Uterus (tissue), 4 donors: ENCODE measurements around the gene CCNL2. TPM values are rescaled to one million over a fixed set of nuclear protein-coding genes. Genes with fewer than 3 reads are reported as not detected.

Experiments
- DNase-seq, 2 donors: peaks; one replicate each; pipeline ENCODE4 v3.0.0-alpha.2; 2019 to 2020
- H3K27ac ChIP-seq, 2 donors: fragments of 200-600 bp; sonication (generic); 1 replicate in 1 of 2; 2 replicates in 1 of 2; pipeline ENCODE4 v1.5.1; 2016 to 2018
- H3K27me3 ChIP-seq, 2 donors: fragments of 200-600 bp; sonication (generic); one replicate each; pipeline ENCODE4 v1.5.1; 2018 to 2019; ENCODE audit warnings: control low read depth in 1 of 2
- H3K36me3 ChIP-seq, 2 donors: fragments of 200-600 bp; sonication (generic); one replicate each; pipeline ENCODE4 v1.5.1; 2019; ENCODE audit warnings: control low read depth in 1 of 2
- H3K4me1 ChIP-seq, 2 donors: fragments of 200-600 bp; sonication (generic); one replicate each; pipeline ENCODE4 v1.5.1; 2018 to 2019; ENCODE audit warnings: control low read depth in 1 of 2
- H3K4me3 ChIP-seq, 2 donors: fragments of 200-600 bp; sonication (generic); 1 replicate in 1 of 2; 2 replicates in 1 of 2; pipeline ENCODE4 v1.5.1; 2018 to 2019; ENCODE audit warnings: mild to moderate bottlenecking in 1 of 2
- H3K9me3 ChIP-seq, 2 donors: fragments of 200-600 bp; sonication (generic); one replicate each; pipeline ENCODE4 v1.5.1; 2019; ENCODE audit warnings: control low read depth in 1 of 2
- CTCF ChIP-seq, 4 experiments: fragments of 200-600 bp in 2 of 4; fragments of 450-650 bp in 2 of 4; sonication (generic) in 2 of 4; IDR thresholded peaks; one replicate each; pipeline ENCODE4 v1.5.1; 2016 to 2019; ENCODE audit warnings: antibody characterized with exemption in 4 of 4, mild to moderate bottlenecking in 2 of 4, moderate library complexity in 1 of 4
- POLR2A ChIP-seq, 2 donors: fragments of 450-650 bp; IDR thresholded peaks; one replicate each; pipeline ENCODE4 v1.6.1; 2016; ENCODE audit warnings: antibody characterized with exemption in 2 of 2, mild to moderate bottlenecking in 1 of 2, moderate library complexity in 1 of 2
- intact Hi-C: fragments of 100-400 bp; cut with DNase I; formaldehyde crosslinking; loops from one replicate; pipeline ENCODE4 v1.15.1; 2023; ENCODE audit warnings: low total_unique reads
- total RNA-seq, 4 donors: library from RNA; depleted of rRNA in 3 of 4; stranded (reverse); fragments of >200 nt in 3 of 4; gene quantifications; one replicate each; pipeline versions ENCODE4 v1.1.0 to v1.2.4, GENCODE V29; 2014 to 2023
- donor health status: DM: yes; HTN: yes; CAD: no.

Gene CCNL2
- total RNA-seq, 4 donors from 2014 or later = 207 to 351 (median 281) TPM

DNA sequence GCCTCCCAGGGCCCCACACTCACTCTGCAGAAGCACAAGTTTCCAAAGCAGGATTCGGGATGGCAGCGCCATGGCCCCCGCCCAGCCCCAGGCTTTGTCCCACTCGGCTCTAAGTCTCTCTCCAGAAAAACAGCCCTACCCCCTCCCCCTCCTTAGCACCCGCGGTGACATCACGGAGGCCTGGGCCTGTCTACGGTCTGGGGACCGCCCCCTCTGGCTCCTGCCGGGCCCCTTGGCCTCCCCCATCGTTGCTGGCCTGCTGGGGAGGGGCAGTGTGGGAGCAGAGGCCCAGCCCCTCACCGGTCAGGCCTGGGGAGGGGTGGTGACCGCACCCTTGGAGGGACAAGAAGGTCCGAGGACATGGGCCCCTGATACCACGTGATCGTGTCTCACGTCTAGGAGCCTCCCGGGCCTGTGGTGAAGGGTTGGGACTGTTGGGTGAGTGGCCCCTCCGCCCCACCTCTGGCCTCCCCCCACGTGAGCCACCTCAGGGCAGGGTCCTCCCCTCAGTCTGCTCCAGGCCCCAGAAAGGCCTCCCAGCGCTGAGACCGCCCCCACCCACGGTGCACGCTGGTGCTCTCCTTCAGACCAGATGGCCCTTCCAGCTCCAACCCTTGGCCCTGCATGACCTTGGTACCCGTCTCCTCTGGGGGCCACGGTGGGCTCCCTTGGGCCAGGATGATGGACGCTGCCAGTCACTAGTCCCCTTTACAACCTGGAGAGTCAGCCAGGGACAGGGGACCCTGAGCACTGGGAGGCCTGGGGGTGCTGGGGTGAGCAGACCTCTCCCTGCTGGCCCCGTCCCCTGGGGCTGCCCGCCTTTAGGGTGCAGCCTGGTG is 40.5 kb downstream of the CCNL2 start, which contains the start of gene MXRA8:
TSS of gene MXRA8 (minus strand) at position 123 of the 839 bp plus-strand sequence. CDS start at position 72, 51 bp downstream.
- Histone ChIP-seq H3K36me3 (no peaks in the 10 kb centered on the region), H3K27ac (peak within 1 kb of the TSS; percentile 96), H3K27me3 (no peaks in the 10 kb centered on the region), H3K4me1 (peaks cover 5 to 24% of the 10 kb centered on the region in 2 donors), H3K9me3 (no peaks in the 10 kb centered on the region), H3K4me3 (peak within 1 kb of the TSS; percentile 68 to 70)
- TF ChIP-seq POLR2A (IDR thresholded peaks at IDR 0.05) (peak; percentile 53 to 71), CTCF (IDR thresholded peaks at IDR 0.05) (no peak)
- DNase-seq = peak; percentile 93
- intact Hi-C loops = loop anchor here (10.0 kb wide), 1 partner anchor 54 kb away; the partner anchor contains the start of genes ACAP3 and PUSL1

- no peaks in the 10 kb centered on the region for H3K27me3 ChIP-seq
- intact Hi-C loops = loop anchor here (10.0 kb wide), 1 partner anchor 53 kb away; the partner anchor contains the start of genes ACAP3 and PUSL1
- peak overlapping the region; percentile 68 to 70 for H3K4me3 ChIP-seq
- no peak for DNase-seq
- H3K9me3 ChIP-seq = no peaks in the 10 kb centered on the region
- H3K27ac ChIP-seq = peak overlapping the region; percentile 96
- no peaks in the 10 kb centered on the region for H3K36me3 ChIP-seq
- peaks cover 5 to 24% of the 10 kb centered on the region in 2 donors for H3K4me1 ChIP-seq
- TF ChIP-seq POLR2A (IDR thresholded peaks at IDR 0.05) (no peak), CTCF (IDR thresholded peaks at IDR 0.05) (no peak)
Measured at GRCh38 chr1:1357871-1358432, 41.2 kb downstream of the CCNL2 start.

- no peak for DNase-seq
- H3K4me1 ChIP-seq = peaks cover 5 to 24% of the 10 kb centered on the region in 2 donors
- H3K4me3 ChIP-seq = peak overlapping the region; percentile 68 to 70
- peak overlapping the region; percentile 96 for H3K27ac ChIP-seq
- TF ChIP-seq CTCF (IDR thresholded peaks at IDR 0.05) = no peak
- no peaks in the 10 kb centered on the region for H3K9me3 ChIP-seq
- H3K36me3 ChIP-seq = no peaks in the 10 kb centered on the region
- intact Hi-C loops = loop anchor here (10.0 kb wide), 1 partner anchor 52 kb away; the partner anchor contains the start of genes ACAP3 and PUSL1
- no peaks in the 10 kb centered on the region for H3K27me3 ChIP-seq
Measured at GRCh38 chr1:1356796-1357401, 42.2 kb downstream of the CCNL2 start.

GRCh38 chr1:1356166-1356795 is 42.9 kb downstream of the CCNL2 start:
- intact Hi-C loops = loop anchor here (10.0 kb wide), 1 partner anchor 51 kb away; the partner anchor contains the start of genes ACAP3 and PUSL1
- H3K4me3 ChIP-seq = peak overlapping the region; percentile 68 to 70
- H3K27ac ChIP-seq = peak overlapping the region; percentile 96

More at GRCh38 chr1:1356166-1356795, 42.9 kb downstream of the CCNL2 start:
- no peak for DNase-seq
- no peaks in the 10 kb centered on the region for H3K27me3 ChIP-seq
- no peaks in the 10 kb centered on the region for H3K36me3 ChIP-seq
- H3K4me1 ChIP-seq = peaks cover 5 to 24% of the 10 kb centered on the region in 2 donors
- H3K9me3 ChIP-seq = no peaks in the 10 kb centered on the region
- no peak for TF ChIP-seq CTCF (IDR thresholded peaks at IDR 0.05)
- TF ChIP-seq POLR2A (IDR thresholded peaks at IDR 0.05) = no peak
